Muscle layer of duodenum (tissue), 2 donors: ENCODE measurements around the gene SMC3.
"Not testable (repeated sequence)": the region's sequence is repeated elsewhere in the genome, so short reads cannot be mapped to it uniquely, and the experiment has no call there.

Experiments used
- H3K27ac ChIP-seq: one replicate; pipeline ENCODE4 v1.7.0; 2013; ENCODE audit warnings: mild to moderate bottlenecking, low read length
- H3K27me3 ChIP-seq: one replicate; pipeline ENCODE4 v1.7.0; 2013; ENCODE audit warnings: low read depth, mild to moderate bottlenecking, control low read depth, low read length
- H3K36me3 ChIP-seq, 2 donors: one replicate each; pipeline ENCODE4 v1.7.0; 2013; ENCODE audit warnings: low read length in 2 of 2, control low read depth in 1 of 2, mild to moderate bottlenecking in 1 of 2; ENCODE audit not compliant: insufficient read depth in 2 of 2, control insufficient read depth in 1 of 2
- H3K4me1 ChIP-seq, 2 donors: one replicate each; pipeline ENCODE4 v1.7.0; 2013; ENCODE audit warnings: low read length in 2 of 2, mild to moderate bottlenecking in 2 of 2, control low read depth in 1 of 2, moderate library complexity in 1 of 2; ENCODE audit not compliant: insufficient read depth in 2 of 2, control insufficient read depth in 1 of 2
- H3K4me3 ChIP-seq, 2 donors: one replicate each; pipeline ENCODE4 v1.7.0; 2013; ENCODE audit warnings: low read length in 2 of 2, low read depth in 1 of 2, mild to moderate bottlenecking in 1 of 2
- H3K9me3 ChIP-seq, 2 donors: one replicate each; pipeline ENCODE4 v1.7.0; 2013; ENCODE audit warnings: low read length in 2 of 2, control low read depth in 1 of 2, mild to moderate bottlenecking in 1 of 2; ENCODE audit not compliant: control insufficient read depth in 1 of 2
- donor health status: healthy.

Gene SMC3

GRCh38 chr10:110615057-110615747 is 47.7 kb downstream of the SMC3 start:
- no peaks in the 10 kb centered on the region for H3K36me3 ChIP-seq
- H3K4me3 ChIP-seq: no peak overlapping the region
- no peaks in the 10 kb centered on the region for H3K27me3 ChIP-seq
- no peak overlapping the region for H3K27ac ChIP-seq
- no peaks in the 10 kb centered on the region for H3K9me3 ChIP-seq
- no peaks in the 10 kb centered on the region for H3K4me1 ChIP-seq

GRCh38 chr10:110616493-110617033 is 49.1 kb downstream of the SMC3 start:
- no peak overlapping the region for H3K4me3 ChIP-seq
- no peaks in the 10 kb centered on the region for H3K4me1 ChIP-seq
- H3K9me3 ChIP-seq: peaks cover 0 to 2% of the 10 kb centered on the region in 2 donors
- no peaks in the 10 kb centered on the region for H3K36me3 ChIP-seq
- H3K27me3 ChIP-seq: no peaks in the 10 kb centered on the region
- H3K27ac ChIP-seq: no peak overlapping the region

GRCh38 chr10:110617425-110618229 is 50.1 kb downstream of the SMC3 start:
- Histone ChIP-seq H3K36me3 (no peaks in the 10 kb centered on the region), H3K27me3 (no peaks in the 10 kb centered on the region), H3K9me3 (peaks cover 0 to 2% of the 10 kb centered on the region in 2 donors), H3K4me3 (no peak overlapping the region), H3K27ac (no peak overlapping the region), H3K4me1 (no peaks in the 10 kb centered on the region)

GRCh38 chr10:110618230-110618610 is 50.7 kb downstream of the SMC3 start:
- Histone ChIP-seq H3K4me3 (no peak overlapping the region), H3K4me1 (no peaks in the 10 kb centered on the region), H3K9me3 (peaks cover 0 to 2% of the 10 kb centered on the region in 2 donors), H3K36me3 (no peaks in the 10 kb centered on the region), H3K27ac (no peak overlapping the region), H3K27me3 (no peaks in the 10 kb centered on the region)

- no peaks in the 10 kb centered on the region for H3K27me3 ChIP-seq
- H3K9me3 ChIP-seq: peaks cover 0 to 2% of the 10 kb centered on the region in 2 donors
- no peak overlapping the region for H3K4me3 ChIP-seq
- no peaks in the 10 kb centered on the region for H3K4me1 ChIP-seq
- no peak overlapping the region for H3K27ac ChIP-seq
- no peaks in the 10 kb centered on the region for H3K36me3 ChIP-seq
Measured at GRCh38 chr10:110619514-110620397, 52.3 kb downstream of the SMC3 start.

- no peaks in the 10 kb centered on the region for H3K4me1 ChIP-seq
- no peak overlapping the region for H3K27ac ChIP-seq
- peaks cover 0 to 2% of the 10 kb centered on the region in 2 donors for H3K9me3 ChIP-seq
- H3K4me3 ChIP-seq: no peak overlapping the region
- no peaks in the 10 kb centered on the region for H3K27me3 ChIP-seq
- H3K36me3 ChIP-seq: no peaks in the 10 kb centered on the region
Measured at GRCh38 chr10:110620398-110620719, 52.9 kb downstream of the SMC3 start.

GRCh38 chr10:110623316-110623715 is 55.8 kb downstream of the SMC3 start:
- not testable (repeated sequence) for H3K4me3 ChIP-seq, H3K27ac ChIP-seq, H3K27me3 ChIP-seq, H3K4me1 ChIP-seq, H3K36me3 ChIP-seq, H3K9me3 ChIP-seq

GRCh38 chr10:110625356-110625894 is 57.9 kb downstream of the SMC3 start:
- peaks cover 0 to 2% of the 10 kb centered on the region in 2 donors for H3K9me3 ChIP-seq
- H3K27ac ChIP-seq: no peak overlapping the region
- H3K36me3 ChIP-seq: no peaks in the 10 kb centered on the region
- H3K27me3 ChIP-seq: no peaks in the 10 kb centered on the region
- no peak overlapping the region for H3K4me3 ChIP-seq
- no peaks in the 10 kb centered on the region for H3K4me1 ChIP-seq

GRCh38 chr10:110625951-110626855 is 58.7 kb downstream of the SMC3 start:
- no peak overlapping the region for H3K4me3 ChIP-seq
- H3K4me1 ChIP-seq: no peaks in the 10 kb centered on the region
- no peak overlapping the region for H3K27ac ChIP-seq
- no peaks in the 10 kb centered on the region for H3K36me3 ChIP-seq
- H3K9me3 ChIP-seq: peaks cover 0 to 2% of the 10 kb centered on the region in 2 donors
- H3K27me3 ChIP-seq: no peaks in the 10 kb centered on the region

- Histone ChIP-seq H3K27ac (no peak overlapping the region), H3K36me3 (no peaks in the 10 kb centered on the region), H3K4me1 (no peaks in the 10 kb centered on the region), H3K9me3 (no peaks in the 10 kb centered on the region), H3K27me3 (no peaks in the 10 kb centered on the region), H3K4me3 (no peak overlapping the region)
Measured at GRCh38 chr10:110628161-110628560, 60.7 kb downstream of the SMC3 start.
